Measurements from ENCODE around the gene IL17F.

The IL17F gene

DNA sequence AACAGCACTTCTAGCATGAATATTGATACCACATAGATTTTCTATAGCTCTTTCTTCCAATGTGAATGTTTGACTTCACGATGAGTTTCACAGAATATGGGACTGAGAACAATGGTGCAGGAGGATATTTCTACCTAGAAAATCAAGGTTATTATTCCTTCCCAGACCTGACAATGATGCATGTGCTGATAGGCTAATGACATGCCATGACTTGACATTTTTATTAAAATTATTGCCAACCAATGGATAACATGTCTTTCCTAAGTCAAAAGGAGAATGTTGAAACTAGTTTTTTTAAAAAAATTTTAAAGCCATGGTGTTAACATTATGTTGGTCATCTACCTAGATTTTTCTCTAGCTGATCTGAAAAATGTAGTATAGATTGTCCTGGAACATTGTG lies 57.2 kb downstream of the IL17F start:
- no peak for DNase-seq

Data from fibroblast of skin of back (primary cell).